HG03280 (cell line): ENCODE data around the gene NAPA.

Experiments
- ATAC-seq: cut with Tn5 transposase; IDR thresholded peaks from one replicate; pipeline ENCODE4 v1.9.1; 2021; ENCODE audit warnings: mild to moderate bottlenecking, moderate library complexity; ENCODE audit not compliant: unreplicated experiment

NAPA gene

DNA sequence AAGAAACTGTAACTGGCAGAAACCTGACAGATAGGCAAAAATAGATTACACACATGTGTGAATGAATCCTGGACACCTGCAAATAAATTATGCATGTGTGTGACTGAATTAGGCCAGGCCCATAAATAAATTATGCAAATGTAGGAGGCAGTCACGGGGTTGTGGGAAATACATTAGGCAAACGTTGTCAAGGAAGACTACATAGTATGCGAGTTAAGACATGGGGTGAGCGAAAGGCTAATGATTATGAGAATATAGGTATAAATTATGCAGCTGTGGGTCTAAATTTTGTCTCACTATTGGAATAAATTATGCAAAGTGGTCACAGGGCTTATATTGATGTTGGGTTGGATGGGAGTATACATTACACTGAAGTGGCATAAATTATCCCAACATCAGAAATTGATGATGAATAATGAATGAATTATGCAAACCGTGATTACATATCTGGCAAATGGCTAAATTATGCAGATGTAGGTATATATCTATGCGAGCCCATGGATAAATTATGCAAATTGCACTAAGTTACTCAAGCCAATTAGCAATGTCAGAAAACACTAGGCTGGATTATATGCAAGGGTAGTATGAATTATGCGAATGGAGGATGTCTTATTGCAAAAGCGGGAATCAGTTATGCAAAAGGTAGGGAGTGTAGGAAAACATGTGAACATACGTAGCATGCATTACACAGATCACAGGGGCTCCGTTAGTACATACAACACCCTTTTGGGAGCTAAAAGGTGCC is 50.0 kb downstream of the NAPA start:
- ATAC-seq: no peak

DNA sequence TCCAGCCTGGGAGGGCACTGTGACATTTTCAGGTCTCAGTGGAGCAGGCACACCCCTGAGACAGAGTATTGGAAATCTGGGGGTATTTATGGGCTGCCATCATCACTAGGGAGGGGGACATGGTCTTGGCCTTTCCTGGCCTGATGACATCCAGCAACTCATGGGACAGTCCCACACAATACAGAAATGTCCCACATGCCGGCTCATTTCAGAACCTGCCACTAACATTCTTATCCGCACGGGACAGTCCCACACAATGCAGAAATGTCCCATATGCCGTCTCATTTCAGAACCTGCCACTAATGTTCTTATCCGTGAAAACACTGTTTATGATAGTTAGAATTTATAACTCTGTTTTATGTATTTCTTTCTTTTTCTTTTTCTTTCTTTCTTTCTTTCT is 53.0 kb downstream of the NAPA start:
- no peak for ATAC-seq

DNA sequence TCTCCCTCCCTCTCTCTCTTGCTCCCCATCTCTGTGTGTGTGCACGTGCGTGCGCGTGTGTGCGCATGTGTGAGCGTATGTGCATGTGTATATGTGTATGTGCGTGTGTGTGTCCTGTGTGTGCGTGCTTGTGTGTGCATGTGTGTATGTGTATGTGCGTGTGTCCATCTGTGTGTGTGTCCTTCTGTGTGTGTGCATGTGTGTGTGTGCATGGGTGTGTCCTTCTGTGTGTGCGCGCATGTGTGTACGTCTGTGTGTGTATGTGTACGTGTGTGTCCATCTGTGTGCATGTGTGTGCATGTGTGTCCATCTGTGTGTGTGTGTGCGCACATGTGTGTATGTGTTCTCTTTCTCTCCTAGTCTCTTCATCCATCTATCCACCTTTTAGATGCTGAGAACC is 55.4 kb downstream of the NAPA start:
- ATAC-seq: no peak

DNA sequence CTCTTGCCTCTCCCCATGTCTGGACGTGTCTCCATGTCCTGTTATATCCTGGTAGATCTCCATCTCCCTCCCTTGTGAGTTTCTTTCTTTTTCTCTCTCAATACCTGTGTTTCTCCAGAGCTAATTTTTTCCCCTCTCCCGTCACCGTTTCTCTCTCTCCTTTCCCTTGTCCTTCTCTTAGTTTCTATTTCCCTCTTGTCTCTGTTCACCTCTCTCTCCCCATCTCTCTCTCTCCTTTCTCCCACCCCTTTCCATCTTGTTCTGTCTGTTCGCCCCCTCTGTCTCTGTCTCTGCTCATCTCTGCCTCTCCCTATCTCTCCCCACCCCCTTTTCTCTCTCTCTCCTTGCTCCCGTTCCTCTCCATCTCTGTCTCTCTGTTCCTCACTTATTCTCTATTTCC is 56.2 kb downstream of the NAPA start:
- ATAC-seq: no peak

DNA sequence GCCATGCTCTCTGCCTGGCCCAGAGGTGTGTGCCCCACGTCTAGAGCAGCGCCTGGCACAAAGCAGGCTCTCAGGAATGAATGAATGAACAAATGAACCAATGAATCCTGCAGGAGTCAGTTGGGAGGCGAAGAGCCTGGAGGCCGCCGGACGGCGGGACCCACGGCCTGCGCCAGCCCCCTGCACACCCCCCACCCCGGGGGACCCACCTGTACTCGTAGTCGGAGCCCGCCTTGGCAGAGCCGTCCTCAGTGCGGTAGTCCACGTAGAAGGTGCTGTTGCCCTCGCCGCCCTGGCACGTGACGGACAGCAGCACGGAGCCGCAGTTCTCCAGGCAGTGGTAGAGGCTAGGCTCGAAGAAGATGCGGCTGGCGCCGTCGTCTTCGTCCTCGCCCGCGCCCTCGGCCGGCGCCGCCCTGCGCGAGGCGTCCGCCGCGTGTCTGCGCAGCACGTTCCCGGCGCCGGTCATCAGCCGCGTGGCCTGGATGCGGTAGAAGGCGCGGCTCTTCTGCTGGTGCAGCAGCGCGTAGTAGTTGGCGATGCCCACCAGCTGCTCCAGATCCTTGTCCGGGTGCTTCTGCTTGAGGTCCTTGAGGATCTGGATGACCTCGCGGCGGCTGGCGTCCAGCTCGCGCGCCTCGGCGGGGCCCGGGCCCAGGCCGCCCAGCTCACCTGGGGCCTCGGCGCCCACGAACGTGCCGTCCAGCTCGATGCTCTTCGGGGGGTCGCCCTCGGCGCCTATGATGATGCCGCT is 58.0 kb downstream of the NAPA start:
- no peak for ATAC-seq

DNA sequence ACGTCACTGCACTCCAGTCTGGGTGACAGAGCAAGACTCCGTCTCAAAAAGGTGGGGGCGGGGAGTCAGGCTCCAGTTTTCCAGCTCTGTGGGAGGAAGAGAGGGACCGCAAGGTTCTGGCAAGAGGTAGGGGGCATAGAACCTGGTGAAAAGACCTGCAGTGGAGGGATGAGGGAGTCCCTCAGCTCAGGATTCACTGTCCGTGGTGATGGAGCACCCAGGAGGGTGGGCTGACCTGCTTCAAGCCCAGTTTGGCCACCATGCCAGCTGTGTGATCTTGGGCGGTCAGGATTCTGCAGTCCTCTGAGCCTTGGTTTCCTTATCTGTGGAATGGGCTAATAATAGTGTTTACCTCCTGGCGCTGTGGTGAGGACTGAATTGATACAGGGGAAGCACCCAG is 64.4 kb downstream of the NAPA start:
- no peak for ATAC-seq

DNA sequence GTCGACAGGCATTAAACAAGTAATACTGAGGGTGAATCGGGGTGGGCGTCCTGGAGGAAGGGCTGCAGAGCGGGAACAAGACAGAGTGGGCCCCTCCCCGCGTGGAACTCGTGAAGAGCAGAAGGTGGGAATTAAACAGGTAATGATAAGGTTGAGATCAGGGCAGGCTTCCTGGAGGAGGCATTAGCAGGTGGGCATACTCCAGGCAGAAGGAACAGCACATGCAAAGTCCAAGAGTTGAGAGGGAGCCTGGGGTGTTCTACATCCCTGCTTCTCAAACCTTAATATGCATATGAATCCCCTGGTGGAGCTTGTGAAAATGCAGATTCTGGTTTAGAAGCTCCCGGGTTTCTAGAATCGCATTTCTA is 66.5 kb downstream of the NAPA start:
- ATAC-seq: no peak

DNA sequence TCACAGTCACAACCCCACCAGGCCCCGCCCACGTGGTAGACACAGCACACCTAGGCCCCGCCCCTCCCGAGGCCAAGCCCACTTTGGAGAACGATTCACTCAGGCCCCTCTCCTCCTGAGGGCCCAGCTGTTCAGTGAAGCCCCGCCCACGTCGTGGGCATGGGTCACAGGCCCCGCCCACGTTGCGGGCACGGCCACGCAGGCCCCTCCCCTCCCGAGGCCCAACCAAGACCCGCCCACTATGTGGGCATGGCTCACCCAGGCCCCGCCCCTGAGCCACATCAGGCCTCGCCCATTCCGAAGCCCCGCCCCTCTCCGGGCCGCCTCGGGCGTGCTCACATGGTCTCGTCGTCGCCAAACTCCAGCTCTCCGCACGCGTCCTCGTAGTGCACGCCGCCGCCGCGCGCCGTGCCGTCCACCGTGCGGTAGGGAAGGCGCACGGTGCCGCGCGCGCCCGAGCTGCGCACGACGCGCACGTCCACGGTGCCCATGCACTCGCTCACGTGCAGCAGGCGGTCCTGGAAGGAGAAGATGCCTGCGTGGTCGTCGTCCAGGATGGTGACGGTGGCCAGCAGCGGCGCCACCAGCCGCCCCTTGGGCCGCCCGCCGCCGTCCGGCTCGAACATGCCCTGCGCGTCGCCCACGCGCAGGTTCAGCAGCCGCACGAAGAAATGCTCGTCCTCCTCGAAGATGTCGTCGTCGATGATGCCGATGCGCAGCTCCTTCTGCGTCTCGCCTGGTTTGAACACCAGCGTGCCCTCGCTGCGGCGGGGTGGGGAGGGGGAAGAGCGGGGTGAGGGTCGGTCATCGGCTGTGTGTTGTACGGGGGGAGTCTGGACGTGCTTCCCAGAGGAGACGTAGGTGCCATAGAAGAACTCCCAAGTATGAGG is 67.1 kb downstream of the NAPA start:
- no peak for ATAC-seq

DNA sequence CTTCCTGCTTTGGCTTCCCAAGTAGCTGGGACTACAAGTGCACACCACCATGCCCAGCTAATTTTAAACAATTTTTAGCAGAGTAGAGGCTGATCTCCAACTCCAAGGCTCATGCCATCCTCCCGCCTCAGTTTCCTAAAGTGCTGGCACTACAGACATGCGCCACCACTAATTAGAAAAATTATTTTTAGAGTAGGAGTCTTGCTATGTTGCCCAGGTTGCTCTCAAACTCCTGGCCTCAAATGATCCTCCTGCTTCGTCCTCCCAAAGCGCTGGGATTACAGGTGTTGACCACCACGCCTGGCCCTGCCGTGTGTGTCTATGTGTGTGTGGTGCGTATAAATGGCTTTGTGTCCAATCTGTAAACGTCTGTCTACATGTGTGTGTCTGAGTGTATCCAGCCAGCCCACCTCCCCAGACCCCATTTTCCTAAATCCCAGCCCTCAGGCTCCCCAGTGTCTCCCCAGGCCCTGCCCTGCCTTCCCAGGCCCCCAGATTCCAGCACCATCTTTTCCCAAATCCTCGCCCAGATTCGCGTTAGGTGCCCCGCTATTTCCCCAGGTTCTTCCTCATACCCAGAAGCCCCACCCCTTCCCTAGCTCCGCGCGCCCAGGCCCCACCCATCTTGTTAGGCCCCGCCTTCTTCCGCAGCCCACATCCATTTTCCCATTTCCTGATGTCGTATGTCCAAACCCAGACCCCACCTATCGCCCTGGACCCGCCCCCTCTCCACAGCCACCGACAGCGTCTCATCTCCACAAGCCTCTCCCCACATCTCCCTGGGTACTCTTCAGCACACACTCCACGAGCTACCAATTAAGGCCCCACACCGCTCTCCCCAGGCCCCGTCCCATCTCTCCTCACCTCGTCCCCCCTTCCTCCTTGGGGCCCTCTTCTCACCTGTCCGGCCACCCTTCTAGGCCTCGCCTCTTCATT is 68.1 kb downstream of the NAPA start:
- no peak for ATAC-seq

DNA sequence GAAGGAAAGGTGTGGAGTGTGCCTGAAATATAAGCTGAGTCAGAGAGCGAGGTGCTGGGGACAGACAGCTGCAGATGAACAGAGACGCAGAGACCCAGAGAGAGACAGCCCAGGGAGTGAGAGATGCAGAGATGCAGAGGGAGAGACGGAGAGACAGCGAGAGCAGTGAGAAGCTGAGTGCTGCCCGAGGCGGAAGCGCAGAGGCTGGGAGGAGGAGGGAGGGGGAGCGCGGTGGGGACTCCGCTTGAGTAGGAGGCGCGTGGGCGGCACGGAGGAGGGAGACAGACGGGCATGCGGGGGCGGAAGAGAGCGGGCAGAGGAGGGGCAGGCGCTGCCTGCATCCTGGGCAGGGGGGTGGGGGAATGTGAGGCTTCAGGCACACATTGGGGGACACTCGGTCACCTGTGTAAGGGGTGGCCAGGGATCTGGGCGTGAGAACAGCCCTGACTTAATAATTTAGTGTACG is 68.9 kb downstream of the NAPA start:
- ATAC-seq: no peak

DNA sequence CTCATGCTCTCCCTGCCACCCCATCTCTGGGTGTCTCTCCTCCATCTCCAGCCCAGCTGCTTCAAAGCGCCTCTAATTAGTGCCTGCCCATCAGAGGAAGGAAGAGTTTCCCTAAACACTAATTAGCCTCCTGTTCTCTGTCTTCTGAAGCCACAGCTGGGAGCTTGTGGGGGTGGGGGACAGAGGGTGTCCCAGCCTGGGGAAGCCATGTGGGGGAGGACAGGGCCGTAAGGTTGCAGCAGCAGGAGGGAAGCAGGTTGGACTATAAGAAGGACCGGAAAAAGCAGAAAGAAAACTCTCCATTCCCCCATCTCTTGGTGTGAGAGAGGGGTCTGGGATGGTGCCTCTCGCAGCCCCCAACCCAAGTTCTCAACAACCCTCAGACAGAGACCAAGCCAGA is 69.3 kb downstream of the NAPA start:
- ATAC-seq: no peak

DNA sequence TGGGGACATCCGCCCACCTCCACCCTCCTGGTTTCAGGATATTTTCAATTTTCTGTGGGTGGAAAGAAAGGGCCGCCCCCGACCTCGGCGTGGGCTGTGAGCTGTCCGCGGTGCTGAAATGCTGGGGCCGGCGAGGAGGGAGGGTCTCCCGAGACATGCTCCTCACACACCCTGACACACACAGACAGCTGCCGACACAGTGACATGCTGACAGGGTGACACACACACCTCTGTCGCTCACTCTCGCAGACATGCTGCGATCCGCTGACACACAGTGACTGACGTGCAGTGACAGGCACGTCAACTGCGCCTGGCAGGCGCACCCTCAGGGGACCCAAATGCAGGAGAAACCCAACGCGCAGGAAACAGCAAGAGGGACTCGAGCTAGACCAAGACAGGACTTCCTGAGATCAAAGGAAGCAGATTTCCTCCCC is 70.5 kb downstream of the NAPA start:
- ATAC-seq: no peak

DNA sequence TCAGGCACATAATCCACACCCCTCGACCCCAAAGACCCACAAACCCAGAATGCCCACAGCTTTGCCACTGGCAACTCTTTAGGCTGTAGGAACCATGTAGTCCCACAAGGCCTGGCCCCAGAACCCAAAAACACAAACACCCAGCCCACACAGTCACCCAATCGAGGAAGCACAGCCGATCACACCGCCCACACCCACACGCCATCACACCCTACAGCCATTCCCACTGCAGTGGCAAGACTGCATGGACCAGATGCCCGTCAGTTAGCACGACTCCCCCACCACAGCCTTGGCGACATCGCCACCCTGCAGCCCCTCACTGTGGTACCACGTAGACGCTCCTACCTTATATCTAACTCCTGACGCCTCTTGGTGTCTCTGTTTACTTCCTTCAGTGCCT is 71.5 kb downstream of the NAPA start:
- ATAC-seq: no peak

DNA sequence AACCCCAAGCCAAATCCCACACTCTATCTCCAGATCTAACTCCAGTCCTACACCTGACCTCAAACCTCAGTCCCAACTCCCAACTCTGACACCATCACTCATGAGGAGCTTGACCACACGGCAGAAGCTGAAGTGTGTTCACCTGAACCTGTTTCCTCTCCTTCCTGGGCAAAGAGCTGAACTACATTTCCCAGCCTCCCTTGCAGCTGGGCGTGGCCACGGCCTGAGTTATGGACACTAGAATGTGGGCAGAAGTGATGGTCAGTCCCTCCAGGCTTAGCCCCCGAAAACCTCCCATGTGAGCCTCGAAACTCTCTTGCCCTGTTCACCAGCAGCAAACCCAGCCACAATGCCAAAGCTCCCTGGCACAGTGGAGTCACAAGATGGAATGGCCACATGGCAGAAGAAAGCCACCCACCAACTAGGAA is 76.1 kb downstream of the NAPA start:
- ATAC-seq: no peak
